C4-2B (cell line): ENCODE results near the gene HPGD.

Experiments used
- ZFX ChIP-seq: fragments of 450-650 bp; IDR thresholded peaks from 2 replicates; pipeline ENCODE4 v1.6.1; 2017
- TF ChIP-seq, protein P1 (sequence below): fragments of 450-650 bp; conservative IDR thresholded peaks from 2 replicates; pipeline ENCODE4 v1.5.1; 2017; ENCODE audit warnings: mild to moderate bottlenecking

DNA sequence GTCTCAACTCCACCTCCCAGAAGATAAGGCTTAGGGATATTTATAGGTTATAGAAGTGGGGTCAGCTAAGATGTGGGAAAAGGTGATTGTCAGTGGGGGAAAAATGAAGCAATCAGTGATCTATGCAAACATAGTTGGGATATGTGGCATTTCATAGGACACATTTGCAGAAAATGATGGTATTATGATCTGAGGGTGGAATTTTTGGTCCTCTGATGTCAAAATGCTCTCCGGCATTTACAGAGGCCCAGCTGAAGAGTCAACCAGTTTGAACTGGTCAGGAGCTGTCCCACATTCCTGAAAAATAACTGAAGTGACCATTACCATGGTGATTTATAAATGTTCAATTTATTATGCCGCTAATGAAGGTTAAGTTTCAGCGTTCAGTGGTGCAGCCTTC lies 12.2 kb upstream of the HPGD start:
- TF ChIP-seq, protein P1, sequence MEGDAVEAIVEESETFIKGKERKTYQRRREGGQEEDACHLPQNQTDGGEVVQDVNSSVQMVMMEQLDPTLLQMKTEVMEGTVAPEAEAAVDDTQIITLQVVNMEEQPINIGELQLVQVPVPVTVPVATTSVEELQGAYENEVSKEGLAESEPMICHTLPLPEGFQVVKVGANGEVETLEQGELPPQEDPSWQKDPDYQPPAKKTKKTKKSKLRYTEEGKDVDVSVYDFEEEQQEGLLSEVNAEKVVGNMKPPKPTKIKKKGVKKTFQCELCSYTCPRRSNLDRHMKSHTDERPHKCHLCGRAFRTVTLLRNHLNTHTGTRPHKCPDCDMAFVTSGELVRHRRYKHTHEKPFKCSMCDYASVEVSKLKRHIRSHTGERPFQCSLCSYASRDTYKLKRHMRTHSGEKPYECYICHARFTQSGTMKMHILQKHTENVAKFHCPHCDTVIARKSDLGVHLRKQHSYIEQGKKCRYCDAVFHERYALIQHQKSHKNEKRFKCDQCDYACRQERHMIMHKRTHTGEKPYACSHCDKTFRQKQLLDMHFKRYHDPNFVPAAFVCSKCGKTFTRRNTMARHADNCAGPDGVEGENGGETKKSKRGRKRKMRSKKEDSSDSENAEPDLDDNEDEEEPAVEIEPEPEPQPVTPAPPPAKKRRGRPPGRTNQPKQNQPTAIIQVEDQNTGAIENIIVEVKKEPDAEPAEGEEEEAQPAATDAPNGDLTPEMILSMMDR: no peak
- no peak for TF ChIP-seq ZFX
